Endothelial cell of umbilical vein (primary cell): Measurements from ENCODE around the gene TMEM47.

Source experiments
- EZH2 ChIP-seq: IDR thresholded peaks from 2 replicates; pipeline ENCODE4 v1.6.1; 2012; ENCODE audit warnings: borderline replicate concordance, low read depth, mild to moderate bottlenecking, moderate library complexity, low read length, inconsistent platforms; ENCODE audit not compliant: severe bottlenecking
- FOS ChIP-seq: IDR thresholded peaks from 2 replicates; pipeline ENCODE4 v1.6.1; 2011; ENCODE audit warnings: mild to moderate bottlenecking, low read length, moderate library complexity, borderline replicate concordance; ENCODE audit not compliant: insufficient read depth
- JUN ChIP-seq: IDR thresholded peaks from 2 replicates; pipeline ENCODE4 v1.6.1; 2011; ENCODE audit warnings: borderline replicate concordance, low read depth; ENCODE audit not compliant: insufficient read length, insufficient read depth
- POLR2A ChIP-seq: IDR thresholded peaks from 2 replicates; pipeline ENCODE4 v1.6.1; 2012; ENCODE audit warnings: low read depth, mild to moderate bottlenecking, control low read depth, low read length
- POLR2AphosphoS5 ChIP-seq: IDR thresholded peaks from 2 replicates; pipeline ENCODE4 v1.6.1; 2012; ENCODE audit warnings: low read depth, mild to moderate bottlenecking, control low read depth, low read length, moderate library complexity; ENCODE audit not compliant: insufficient read depth
- TF ChIP-seq, protein P1 (sequence below), 2 donors: IDR thresholded peaks; 1 replicate in 1 of 2; 2 replicates in 1 of 2; pipeline ENCODE4 v1.5.1; 2011; ENCODE audit warnings: low read length in 2 of 2, mild to moderate bottlenecking in 2 of 2, moderate library complexity in 2 of 2, control low read depth in 1 of 2, inconsistent platforms in 1 of 2, low read depth in 1 of 2; ENCODE audit not compliant: insufficient read depth in 1 of 2; ENCODE audit errors: extremely low read depth in 1 of 2

DNA sequence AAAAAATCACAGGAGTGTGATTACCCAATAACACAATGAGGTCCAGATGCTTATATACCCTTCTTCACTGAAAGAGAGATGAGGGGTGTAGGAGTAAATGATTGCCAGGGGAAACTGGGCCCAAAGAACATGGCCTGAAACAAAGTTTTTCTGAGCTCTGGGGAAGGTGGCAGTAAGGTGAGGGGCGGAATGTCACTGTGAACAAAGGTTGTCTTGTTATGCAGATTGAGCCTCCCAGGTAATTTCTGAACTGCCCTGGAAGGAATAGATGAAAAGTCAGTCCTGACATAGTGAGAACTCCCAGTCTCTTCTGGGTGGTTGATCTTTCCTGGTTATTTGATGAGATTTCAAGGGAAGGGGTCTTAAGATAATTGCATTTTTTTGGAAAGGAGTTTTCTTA lies 2.5 kb upstream of the TMEM47 start:
- TF ChIP-seq POLR2AphosphoS5 (no peak), FOS (no peak), JUN (no peak), EZH2 (no peak), POLR2A (no peak)
- TF ChIP-seq, protein P1, sequence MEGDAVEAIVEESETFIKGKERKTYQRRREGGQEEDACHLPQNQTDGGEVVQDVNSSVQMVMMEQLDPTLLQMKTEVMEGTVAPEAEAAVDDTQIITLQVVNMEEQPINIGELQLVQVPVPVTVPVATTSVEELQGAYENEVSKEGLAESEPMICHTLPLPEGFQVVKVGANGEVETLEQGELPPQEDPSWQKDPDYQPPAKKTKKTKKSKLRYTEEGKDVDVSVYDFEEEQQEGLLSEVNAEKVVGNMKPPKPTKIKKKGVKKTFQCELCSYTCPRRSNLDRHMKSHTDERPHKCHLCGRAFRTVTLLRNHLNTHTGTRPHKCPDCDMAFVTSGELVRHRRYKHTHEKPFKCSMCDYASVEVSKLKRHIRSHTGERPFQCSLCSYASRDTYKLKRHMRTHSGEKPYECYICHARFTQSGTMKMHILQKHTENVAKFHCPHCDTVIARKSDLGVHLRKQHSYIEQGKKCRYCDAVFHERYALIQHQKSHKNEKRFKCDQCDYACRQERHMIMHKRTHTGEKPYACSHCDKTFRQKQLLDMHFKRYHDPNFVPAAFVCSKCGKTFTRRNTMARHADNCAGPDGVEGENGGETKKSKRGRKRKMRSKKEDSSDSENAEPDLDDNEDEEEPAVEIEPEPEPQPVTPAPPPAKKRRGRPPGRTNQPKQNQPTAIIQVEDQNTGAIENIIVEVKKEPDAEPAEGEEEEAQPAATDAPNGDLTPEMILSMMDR (IDR thresholded peaks at IDR 0.05; ENCODE audit: extremely low read depth in 1 of 2, insufficient read depth in 1 of 2, low read depth in 1 of 2, low read length in 2 of 2): no peak
